H54 (cell line): ENCODE measurements around the gene SPATA16.

Experiments used
- DNase-seq: peaks from one replicate; pipeline ENCODE4 v3.0.0; 2011; ENCODE audit warnings: low spot score, mixed read lengths; ENCODE audit not compliant: insufficient read length
- FAIRE-seq: peaks from 3 replicates; lab custom pipeline; 2011; peaks lifted over from hg19 to GRCh38; lab: Jason Lieb, UNC
- POLR2A ChIP-seq: IDR thresholded peaks from 2 replicates; pipeline ENCODE4 v1.6.1; 2011; ENCODE audit warnings: low read depth, mild to moderate bottlenecking, low read length

SPATA16 gene

DNA sequence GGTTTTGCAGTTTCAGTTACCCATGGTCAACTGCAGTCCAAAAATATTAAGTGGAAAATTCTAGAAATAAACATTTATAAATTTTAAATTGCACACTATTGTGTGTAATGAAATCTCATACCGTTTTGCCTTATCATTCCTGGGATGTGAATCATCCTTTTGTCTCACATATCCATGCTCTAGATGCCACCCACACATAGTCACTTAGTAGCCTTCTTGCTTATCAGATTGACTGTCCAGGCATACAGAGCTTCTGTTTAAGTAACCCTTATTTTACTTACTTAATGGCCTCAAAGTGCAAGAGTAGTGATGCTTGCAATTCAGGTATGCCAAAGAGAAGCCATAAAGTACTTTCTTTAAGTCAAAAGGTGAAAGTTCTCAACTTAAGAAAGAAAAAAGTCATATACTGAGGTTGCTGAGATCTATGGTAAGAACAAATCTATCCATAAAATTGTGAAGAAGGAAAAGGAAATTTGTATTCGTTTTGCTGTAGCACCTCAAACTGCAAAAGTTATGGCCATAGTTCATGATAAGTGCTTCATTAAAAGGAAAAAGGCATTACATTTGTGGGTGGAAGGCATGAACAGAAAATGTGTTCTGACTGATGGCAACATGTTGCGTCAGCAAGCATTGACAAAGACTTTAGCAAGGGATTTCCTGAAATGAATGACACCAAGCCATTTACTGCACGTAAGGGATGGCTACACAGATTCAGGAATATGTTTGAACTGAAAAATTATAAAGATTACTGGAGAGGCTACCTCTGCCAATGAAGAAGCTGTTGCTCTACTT is 43.8 kb downstream of the SPATA16 start:
- no peak for TF ChIP-seq POLR2A
- FAIRE-seq (no peak), DNase-seq (no peak)

DNA sequence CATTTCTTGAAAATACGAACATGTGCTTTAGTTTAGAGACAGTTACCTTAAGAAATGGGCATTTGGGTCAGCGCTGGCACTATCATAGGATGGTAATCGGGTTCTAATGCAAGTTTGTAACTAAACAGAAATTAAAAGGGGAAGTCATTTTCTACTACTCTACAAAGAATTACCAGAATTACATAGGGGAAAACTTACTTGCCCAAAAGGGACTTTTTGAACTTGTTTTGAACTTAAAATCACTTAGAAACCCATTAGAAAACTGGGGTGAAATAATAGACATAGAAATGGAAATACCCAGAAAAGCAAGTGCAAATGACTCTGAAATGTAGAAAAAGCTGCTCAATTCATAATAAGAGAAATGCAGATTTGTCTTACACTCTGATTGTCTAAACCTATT is 44.9 kb downstream of the SPATA16 start:
- FAIRE-seq (no peak), DNase-seq (no peak)
- no peak for TF ChIP-seq POLR2A

DNA sequence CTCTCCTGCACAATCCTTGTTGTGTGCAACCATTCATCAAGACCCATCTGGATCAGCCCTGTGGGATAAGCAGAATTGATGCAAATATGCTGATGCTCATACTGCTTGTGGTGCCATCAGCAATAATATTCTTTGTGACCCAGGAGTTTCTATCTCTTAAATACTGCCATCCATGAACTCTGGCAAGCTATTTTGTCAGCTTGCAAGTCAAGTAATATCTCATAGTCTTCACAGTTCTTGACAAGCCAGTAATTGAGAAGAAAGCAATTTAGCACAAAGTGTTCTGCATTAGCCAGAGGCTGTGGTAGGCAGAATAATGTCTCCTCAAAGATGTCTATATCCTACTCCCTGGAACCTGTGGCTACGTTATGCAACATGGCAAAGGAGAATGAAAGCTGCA is 49.0 kb downstream of the SPATA16 start:
- DNase-seq (no peak), FAIRE-seq (no peak)
- no peak for TF ChIP-seq POLR2A

DNA sequence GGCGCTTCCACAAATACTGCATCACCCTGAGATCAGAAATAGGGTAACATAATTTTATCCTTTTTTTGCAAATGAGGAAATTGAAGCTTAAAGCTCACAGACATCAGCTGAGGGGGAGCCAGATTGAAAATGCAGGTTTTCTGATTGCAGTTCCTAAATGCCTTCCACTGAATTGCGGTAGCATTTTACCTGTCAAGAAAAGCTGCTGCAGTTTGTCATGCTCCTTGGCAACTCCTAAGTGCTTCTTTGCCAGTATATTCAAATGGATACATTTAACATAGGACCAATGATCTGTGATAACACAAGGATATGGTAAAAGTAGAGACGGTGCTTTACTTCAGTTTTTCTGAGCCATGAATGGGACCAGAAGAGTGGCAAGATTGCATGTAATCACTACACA is 50.5 kb downstream of the SPATA16 start:
- no peak for TF ChIP-seq POLR2A
- FAIRE-seq: no peak

DNA sequence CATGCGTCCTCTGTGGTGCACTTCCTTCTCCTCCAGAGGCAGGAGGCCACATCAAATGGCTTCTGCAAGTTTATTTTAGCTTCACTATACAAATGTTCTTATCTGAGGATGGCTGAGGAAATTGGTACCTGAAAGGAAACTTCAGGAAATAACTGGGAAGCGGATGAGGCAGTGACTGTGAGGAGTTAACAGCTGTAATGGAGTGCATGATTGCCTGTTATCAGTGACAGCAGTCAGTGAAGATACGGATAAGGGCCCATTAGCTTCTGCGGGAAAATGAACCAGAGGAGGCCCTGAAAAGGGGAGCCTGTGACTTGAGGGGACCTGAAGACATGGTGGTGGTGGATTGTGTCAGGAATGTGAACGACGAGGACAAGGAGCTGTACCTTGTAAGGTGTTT is 51.8 kb downstream of the SPATA16 start:
- TF ChIP-seq POLR2A: no peak
- FAIRE-seq (no peak), DNase-seq (no peak)

More for the DNA sequence above, 50.5 kb downstream of the SPATA16 start:
- no peak for DNase-seq

DNA sequence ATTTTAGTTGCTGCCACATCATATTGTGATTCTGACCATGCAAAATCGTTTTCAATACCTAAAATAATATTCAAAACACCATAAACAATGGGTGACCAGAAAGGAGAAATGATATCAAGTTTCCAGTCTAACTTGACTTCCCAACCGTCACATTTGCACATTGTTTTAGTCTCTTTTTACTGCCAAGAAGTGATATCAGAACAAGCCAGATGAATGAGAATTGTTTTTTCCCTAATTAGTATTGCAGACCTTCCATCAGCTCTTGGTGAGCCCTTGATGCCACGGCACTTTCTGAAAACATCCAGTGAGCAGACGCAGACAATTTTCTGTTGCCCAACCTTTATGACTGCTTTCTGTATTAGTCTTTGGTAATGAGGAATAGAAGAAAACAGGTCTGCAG is 62.5 kb downstream of the SPATA16 start:
- FAIRE-seq (no peak), DNase-seq (no peak)
- no peak for TF ChIP-seq POLR2A

DNA sequence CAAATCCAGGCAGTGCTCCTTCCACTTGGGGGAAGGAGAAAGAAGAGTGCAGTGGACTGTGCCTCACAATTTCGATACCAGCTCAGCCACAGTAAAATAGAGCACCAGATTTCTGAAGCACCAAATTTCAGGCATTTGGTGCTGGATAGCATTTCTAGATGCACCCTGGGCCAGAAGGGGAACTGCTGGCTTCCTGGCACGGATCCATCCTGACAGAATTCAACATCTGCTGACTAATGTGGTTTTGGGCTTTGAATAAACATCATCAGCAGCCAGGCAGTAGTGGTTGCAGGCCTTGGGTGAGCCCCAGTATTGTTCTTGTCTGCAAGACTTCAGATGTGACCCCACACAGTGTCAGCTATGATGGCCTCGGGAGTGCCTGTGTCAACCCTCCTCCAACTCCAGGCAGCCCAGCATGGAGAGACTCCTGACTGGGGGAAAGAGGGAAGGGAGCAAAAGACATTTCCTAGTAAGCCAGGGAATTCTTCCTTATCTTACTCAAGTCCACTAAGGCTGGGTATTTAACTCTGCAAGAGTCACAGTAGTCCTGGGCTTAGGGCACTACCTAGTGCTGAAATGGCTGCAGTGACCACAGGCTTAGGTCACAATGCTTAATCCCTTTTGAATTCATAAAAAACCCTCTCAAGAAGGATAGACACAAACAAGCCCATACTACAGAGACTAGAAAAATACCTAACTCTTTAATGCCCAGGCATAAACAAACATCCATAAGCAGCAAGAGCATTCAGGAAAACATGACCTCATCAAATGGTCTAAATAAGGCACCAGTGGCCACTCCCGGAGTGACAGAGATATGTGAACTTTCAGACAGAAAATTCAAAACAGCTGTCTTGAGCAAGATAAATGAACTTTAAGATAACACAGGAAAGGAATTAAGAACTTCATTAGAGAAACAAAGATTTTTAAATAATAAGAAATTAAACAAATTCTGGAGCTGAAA is 74.7 kb downstream of the SPATA16 start:
- DNase-seq: no peak
- TF ChIP-seq POLR2A: no peak
- no peak for FAIRE-seq

DNA sequence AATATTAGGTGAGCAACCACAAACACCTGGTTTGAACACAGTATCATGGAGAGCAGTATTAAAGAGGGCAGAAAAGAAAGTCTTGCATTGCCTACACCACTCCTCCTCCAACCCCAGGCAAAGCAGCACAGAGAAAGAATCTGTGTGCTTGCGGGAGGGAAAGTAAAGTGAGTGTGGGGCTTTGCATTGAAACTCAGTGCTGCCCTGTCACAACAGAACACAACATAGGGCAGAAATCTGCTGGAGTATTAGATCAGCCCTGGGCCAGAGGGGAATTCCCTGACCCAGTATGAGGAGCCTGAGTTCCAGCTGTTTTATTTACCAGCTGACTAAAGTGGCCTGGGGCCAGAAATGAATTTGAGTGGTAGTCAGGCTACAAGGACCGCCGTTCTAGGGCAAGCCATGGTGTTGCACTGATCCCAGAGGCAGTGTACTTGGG is 75.5 kb downstream of the SPATA16 start:
- FAIRE-seq (no peak), DNase-seq (no peak)
- no peak for TF ChIP-seq POLR2A

DNA sequence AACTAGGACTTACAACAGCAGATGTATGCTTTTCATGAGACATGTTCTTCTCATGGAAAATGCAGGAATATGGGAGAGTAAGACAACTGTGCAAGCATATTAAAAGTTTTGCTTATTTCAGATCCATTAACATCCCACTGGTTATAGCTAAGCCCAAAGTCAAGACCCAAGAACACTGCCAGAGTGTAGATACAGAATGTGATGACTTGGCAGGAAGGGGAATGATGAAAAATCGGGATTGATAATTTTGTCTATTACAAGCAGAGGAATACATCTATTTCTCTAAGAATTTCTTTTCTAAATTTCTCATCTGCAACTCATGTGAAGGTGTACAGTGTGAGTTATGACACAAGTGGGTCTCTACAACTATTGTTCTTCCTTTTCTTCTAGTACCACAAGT is 76.4 kb downstream of the SPATA16 start:
- no peak for DNase-seq
- FAIRE-seq: no peak
- no peak for TF ChIP-seq POLR2A

DNA sequence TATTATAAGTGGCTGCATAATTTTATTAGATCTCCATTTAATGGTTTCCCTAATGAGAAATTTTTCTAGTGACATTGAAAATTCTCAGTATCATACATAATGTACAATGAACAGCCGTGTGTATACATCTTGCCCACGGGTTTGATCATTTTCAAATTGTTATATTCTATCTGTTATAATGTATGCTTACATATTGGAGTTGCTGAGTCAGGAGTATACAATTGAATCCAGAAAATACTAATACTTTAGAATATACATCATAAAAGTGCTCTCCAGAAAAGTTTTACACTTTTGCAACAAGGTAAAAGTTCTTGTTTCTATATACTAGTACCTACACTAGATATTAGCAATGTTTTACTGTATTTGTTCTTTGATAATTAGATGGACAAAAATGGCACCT is 82.8 kb downstream of the SPATA16 start:
- FAIRE-seq (no peak), DNase-seq (no peak)

DNA sequence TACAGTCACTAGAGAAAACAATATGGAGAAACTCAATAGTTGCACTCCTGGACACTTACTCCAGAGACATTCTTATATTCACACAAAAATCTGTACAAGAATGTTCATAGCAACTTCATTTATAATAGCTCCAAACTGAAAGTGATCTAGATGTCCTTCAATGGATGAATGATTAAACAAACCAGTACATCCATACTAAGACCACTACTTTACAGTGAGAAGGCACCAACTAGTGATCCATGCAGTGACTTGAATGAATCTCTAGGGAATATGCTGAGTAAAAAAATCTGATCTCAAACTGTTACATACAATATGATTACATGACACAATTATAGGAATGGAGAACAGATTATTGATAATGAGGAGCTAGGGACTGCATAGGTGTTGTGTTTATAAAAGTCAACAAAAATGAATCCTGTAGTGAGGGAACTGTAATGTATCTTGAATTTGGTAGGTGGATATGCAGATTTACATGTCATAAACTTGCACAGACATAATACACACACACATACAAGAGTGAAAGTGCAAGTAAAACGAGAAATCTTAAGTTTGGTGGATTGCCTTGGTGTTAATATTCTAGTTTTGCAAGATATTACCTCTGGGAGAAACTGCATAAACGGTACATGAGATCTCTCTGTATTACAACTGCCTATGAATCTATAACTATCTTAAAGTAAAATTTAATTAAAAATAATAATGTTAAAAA is 85.7 kb downstream of the SPATA16 start:
- TF ChIP-seq POLR2A: no peak
- FAIRE-seq: no peak
- no peak for DNase-seq

More for the DNA sequence above, 82.8 kb downstream of the SPATA16 start:
- TF ChIP-seq POLR2A: no peak

DNA sequence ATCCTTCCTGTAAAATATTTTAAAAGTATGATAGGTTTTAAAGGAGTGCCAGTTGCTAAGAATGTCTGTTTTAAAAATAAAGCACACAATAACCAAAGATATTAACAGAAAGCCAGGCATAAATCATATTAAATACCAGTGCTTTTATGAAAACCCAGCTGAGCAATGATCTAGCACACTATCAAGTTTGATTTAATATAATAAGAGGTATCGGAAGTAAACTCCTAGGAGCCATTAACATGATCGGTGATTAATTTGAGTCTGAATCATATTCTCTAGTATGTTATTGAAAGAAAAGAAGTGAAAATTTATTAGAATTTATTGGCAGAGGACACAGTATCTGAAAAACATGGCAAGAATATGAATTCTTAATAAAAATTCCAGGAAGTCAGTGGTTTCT is 91.7 kb downstream of the SPATA16 start:
- no peak for DNase-seq
- no peak for TF ChIP-seq POLR2A
- no peak for FAIRE-seq

DNA sequence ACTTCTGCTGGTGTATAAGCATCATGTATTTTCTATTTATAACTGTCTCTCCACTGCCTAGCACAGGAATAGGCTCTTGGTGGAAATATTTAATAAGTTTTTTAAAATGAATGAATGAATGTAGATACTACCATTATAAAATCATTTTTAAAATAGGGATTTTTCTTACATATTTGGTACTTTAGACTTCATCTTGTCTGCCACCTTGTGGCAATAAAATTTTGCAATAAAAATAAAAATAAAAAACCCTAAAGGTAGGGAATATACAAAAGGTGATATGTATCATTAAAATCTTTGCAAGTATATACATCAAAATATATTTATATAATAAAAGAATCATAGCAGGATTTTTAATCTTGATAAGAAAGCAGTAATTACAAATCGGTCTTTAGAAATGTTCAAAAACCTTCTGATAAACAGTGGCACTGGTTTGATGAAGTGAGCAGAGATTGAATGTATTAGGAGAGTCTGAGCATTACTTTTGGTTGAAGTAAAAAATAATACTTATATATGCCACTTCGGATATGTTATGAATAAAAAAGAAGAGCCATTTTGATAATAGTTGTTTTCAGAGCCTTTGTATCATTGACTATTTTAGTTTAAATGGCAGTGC is 95.2 kb downstream of the SPATA16 start:
- FAIRE-seq (no peak), DNase-seq (no peak)
- TF ChIP-seq POLR2A: no peak
